Heart right ventricle (tissue), 16 donors: ENCODE data around the gene HOPX. TPM values are rescaled to one million over a fixed set of nuclear protein-coding genes. Genes with fewer than 3 reads are reported as not detected.

Source experiments
- ATAC-seq, 8 donors: fragments of 200-7000 bp; cut with Tn5 transposase; one replicate each; pipeline ENCODE4 v1.9.1; 2020; ENCODE audit warnings: mild to moderate bottlenecking in 8 of 8, moderate library complexity in 8 of 8, moderate number of reproducible peaks in 1 of 8
- DNase-seq, 2 donors: peaks; one replicate each; pipeline ENCODE4 v3.0.0-alpha.2; 2020
- H3K27ac ChIP-seq, 10 donors: fragments of 200-600 bp; sonication (generic) in 2 of 10; one replicate each; pipeline versions ENCODE4 v1.5.0 to v1.8.0; 2020 to 2022; ENCODE audit warnings: mild to moderate bottlenecking in 3 of 10
- H3K27me3 ChIP-seq, 7 donors: fragments of 200-600 bp; one replicate each; pipeline ENCODE4 v1.8.0; 2021 to 2022; ENCODE audit warnings: mild to moderate bottlenecking in 2 of 7
- H3K36me3 ChIP-seq, 9 donors: fragments of 200-600 bp; sonication (generic) in 1 of 9; one replicate each; pipeline versions ENCODE4 v1.5.0 to v1.8.0; 2020 to 2022; ENCODE audit warnings: mild to moderate bottlenecking in 2 of 9
- H3K4me1 ChIP-seq, 9 donors: fragments of 200-600 bp; sonication (generic) in 1 of 9; one replicate each; pipeline versions ENCODE4 v1.5.0 to v1.8.0; 2020 to 2022; ENCODE audit warnings: mild to moderate bottlenecking in 4 of 9
- H3K4me3 ChIP-seq, 10 donors: fragments of 200-600 bp; sonication (generic) in 2 of 10; one replicate each; pipeline versions ENCODE4 v1.5.0 to v1.8.0; 2020 to 2022; ENCODE audit warnings: mild to moderate bottlenecking in 7 of 10, moderate library complexity in 2 of 10
- H3K9me3 ChIP-seq, 11 donors: fragments of 200-600 bp in 10 of 11; sonication (generic) in 2 of 11; one replicate each; pipeline versions ENCODE4 v1.5.0 to v1.8.0; 2013 to 2022; ENCODE audit warnings: mild to moderate bottlenecking in 2 of 11, control low read depth in 1 of 11, moderate library complexity in 1 of 11
- WGBS, 2 donors: extraction: QIAGEN DNeasy Blood & Tissue Kit; methylation state at CpG; one replicate each; pipeline ENCODE4 v1.1.7; 2013; ENCODE audit warnings: inconsistent platforms in 1 of 2; 5-methylcytosine and 5-hydroxymethylcytosine counted together
- intact Hi-C, 10 donors: fragments of 100-400 bp; cut with DNase I; formaldehyde crosslinking; loops; one replicate each; pipeline versions ENCODE4 v1.11.1 to v1.14.2; 2022
- polyA plus RNA-seq, 2 donors: library from polyadenylated mRNA; stranded (reverse); fragments of 200-250 nt; gene quantifications; one replicate each; pipeline ENCODE4 v1.2.3, GENCODE V29; 2013
- total RNA-seq, 10 donors: library from RNA; stranded (reverse); fragmentation: NEBNext Ultra II Directional in 3 of 10; extraction: Animal tissue kit (Norgen Biotek cat#: 25700) in 3 of 10; gene quantifications; one replicate each; pipeline versions ENCODE4 v1.2.1 to v1.2.4, GENCODE V29; 2021 to 2023
- TF ChIP-seq, protein P1 (sequence below), 9 donors: fragments of 200-600 bp; sonication (generic) in 2 of 9; IDR thresholded peaks; one replicate each; pipeline versions ENCODE4 v1.5.0 to v1.8.0; 2021 to 2022; ENCODE audit warnings: antibody characterized with exemption in 9 of 9, mild to moderate bottlenecking in 5 of 9, moderate library complexity in 1 of 9
- donor health status: Arrhythmogenic right ventricular cardiomyopathy.
- donor health status: ischemic (EF 13 %, LVEDD 7.1; RV severe dilation, severe dysfunction).
- donor health status: healthy with polysubstance abuse.
- donor health status: DM: no; HTN: yes; CAD: no.
- donor health status: DM: no; HTN: no; CAD: no.
- donor health status: ischemic (EF 25% LVEDD 6.9; RV normal size, moderate dysfunction).
- donor health status: ischemic (EF 25% LVEDD 5.7; RV mildly dilated, moderate dysfunction).
- donor health status: healthy.
- donor health status: DM: yes; HTN: yes; CAD: no.
- donor health status: Ischemic cardiomyopathy.
- donor health status: ischemic (EF 35%, LVEDD 5.7; RV mildly dilated, moderate dysfunction).
- donor health status: nonischemic (EF 11% LVEDD 7.7; RV severe dilation, severe dysfunction).
- donor health status: DM: yes; HTN: yes; CAD: no.
- donor health status: PGD.
- donor health status: ischemic (EF 29% LVEDD 5.4; RV normal size, mild dysfunction).
- donor health status: nonischemic (EF 23%, LVEDD 6.1; RV moderate dilation, normal function).

HOPX gene
- total and polyA plus RNA-seq, 12 donors: 0.39 to 90.9 (median 10.4) TPM

DNA sequence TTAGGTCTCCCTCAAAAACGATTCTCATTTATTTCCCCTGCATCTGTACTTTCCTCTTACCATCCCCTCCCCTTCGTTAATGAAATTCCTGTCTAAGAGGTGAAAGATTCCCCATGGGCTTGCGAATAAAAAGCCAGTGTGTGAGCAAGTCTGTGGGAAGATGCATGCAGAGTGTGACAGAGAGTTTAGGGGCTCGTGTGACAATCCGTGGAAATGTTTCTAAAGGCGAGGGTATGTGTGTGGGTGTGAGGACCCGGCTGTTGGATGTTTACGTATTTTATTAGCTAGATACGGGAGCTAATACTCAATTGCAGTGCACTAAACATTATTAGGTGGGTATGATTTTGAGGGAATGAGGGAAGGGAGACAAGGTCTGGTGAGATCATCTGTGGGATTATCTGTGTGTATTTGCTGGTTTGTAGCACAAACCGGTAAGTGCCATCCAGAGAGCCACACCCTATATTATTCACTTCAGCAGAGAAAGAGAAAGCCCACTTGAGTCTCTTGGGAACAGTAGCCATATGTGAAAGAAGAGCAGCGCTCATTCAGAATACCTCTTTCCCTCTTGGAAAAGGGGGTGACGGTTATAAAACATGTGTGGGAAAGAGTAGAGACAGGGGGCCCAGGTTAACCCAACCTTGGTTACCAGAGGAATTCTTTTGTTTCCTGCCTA lies 893 bp upstream of the HOPX start:
- peak overlapping the region in 1 of 10 donors; percentile 31 for H3K4me3 ChIP-seq
- H3K27ac ChIP-seq: no peak overlapping the region

DNA sequence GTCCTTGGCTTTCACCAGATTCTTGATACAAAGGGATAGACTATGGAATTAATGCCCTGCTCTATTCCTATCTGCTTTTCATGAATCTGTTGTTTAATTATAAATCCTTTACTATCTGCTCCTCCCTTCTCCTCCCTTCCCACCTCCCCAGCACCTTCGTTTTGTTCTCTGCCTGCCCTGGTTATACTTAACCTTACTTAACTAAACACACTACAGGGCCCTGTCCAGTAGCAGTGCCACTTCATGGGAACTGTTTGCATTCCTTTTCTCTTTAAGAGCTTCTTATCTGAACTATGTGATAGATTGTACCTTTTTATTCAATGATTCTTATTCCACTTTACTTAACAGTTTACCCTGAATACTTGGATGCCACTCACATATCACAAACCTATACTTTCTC lies 830 bp downstream of the HOPX start:
- H3K4me3 ChIP-seq: peak overlapping the region in 1 of 10 donors; percentile 10
- no peaks in the 10 kb centered on the region for H3K9me3 ChIP-seq

More for the DNA sequence above, 893 bp upstream of the HOPX start:
- H3K4me1 ChIP-seq: peaks cover 0 to 23% (median 7%) of the 10 kb centered on the region in 9 donors
- H3K27me3 ChIP-seq: peaks cover 0 to 8% (median 0%) of the 10 kb centered on the region in 7 donors
- ATAC-seq (no peak), DNase-seq (no peak)
- intact Hi-C loops: no loop called here
- H3K9me3 ChIP-seq: no peaks in the 10 kb centered on the region
- TF ChIP-seq, protein P1, sequence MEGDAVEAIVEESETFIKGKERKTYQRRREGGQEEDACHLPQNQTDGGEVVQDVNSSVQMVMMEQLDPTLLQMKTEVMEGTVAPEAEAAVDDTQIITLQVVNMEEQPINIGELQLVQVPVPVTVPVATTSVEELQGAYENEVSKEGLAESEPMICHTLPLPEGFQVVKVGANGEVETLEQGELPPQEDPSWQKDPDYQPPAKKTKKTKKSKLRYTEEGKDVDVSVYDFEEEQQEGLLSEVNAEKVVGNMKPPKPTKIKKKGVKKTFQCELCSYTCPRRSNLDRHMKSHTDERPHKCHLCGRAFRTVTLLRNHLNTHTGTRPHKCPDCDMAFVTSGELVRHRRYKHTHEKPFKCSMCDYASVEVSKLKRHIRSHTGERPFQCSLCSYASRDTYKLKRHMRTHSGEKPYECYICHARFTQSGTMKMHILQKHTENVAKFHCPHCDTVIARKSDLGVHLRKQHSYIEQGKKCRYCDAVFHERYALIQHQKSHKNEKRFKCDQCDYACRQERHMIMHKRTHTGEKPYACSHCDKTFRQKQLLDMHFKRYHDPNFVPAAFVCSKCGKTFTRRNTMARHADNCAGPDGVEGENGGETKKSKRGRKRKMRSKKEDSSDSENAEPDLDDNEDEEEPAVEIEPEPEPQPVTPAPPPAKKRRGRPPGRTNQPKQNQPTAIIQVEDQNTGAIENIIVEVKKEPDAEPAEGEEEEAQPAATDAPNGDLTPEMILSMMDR (IDR thresholded peaks at IDR 0.05): no peak
- no peaks in the 10 kb centered on the region for H3K36me3 ChIP-seq
- WGBS, 2 donors: 47 to 51% methylated on average over 12 of the region's 12 CpGs

DNA sequence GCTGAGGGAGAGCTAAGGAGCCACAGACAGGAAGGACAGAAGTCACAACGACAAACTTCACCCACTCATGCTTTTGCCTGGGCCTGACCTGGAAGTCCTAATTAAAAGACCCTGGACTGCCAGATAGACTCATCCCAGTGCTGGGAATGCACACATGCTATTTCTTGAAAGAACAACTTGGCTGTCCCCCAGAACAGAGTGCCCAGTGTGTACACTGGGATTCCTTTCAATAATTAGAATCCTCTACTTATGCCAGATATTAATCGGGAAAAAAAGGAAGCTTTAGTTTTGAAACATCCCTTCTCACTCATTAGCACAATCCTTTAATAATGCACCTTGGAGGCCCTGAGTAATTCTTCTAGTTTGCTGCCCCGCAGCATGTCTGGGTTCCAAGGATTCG lies 3.4 kb downstream of the HOPX start:
- peaks cover 0 to 24% (median 7%) of the 10 kb centered on the region in 9 donors for H3K4me1 ChIP-seq
- TF ChIP-seq, protein P1 (IDR thresholded peaks at IDR 0.05): no peak
- no peaks in the 10 kb centered on the region for H3K9me3 ChIP-seq
- no peak overlapping the region for H3K4me3 ChIP-seq
- no peaks in the 10 kb centered on the region for H3K27me3 ChIP-seq
- H3K36me3 ChIP-seq: no peaks in the 10 kb centered on the region
- ATAC-seq (peak in 1 of 8 donors; percentile 43), DNase-seq (no peak)
- WGBS, 2 donors: 55 to 57% methylated on average over 4 of the region's 4 CpGs
- intact Hi-C loops: no loop called here
- H3K27ac ChIP-seq: no peak overlapping the region

More for the DNA sequence above, 830 bp downstream of the HOPX start:
- WGBS, 2 donors: 59 to 60% methylated on average over 1 of the region's 1 CpG
- ATAC-seq (peak in 5 of 8 donors; percentile 28 to 67 (median 55)), DNase-seq (no peak)
- Histone ChIP-seq H3K36me3 (no peaks in the 10 kb centered on the region), H3K27ac (no peak overlapping the region), H3K27me3 (peaks cover 0 to 6% (median 0%) of the 10 kb centered on the region in 7 donors), H3K4me1 (peaks cover 0 to 24% (median 7%) of the 10 kb centered on the region in 9 donors)
- intact Hi-C loops: no loop called here
- TF ChIP-seq, protein P1 (IDR thresholded peaks at IDR 0.05): no peak

DNA sequence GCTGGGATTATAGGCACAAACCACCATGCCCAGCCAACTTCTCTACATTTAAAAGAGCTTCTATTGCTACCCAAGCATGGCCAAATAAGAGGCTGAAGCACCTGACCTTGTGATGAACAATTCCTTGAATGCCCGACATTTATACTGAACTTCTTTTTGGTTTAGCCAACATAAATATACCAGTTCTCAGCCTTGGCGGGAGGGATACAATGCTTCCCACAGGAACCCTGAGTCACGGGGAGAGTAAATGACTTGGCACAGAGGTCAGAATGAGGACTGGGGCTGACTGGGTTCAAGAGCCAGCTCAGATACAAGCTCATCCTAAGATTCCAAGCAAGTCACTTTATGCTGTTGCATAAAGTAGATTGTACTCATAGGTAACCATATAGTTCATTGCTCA lies 6.1 kb downstream of the HOPX start:
- TF ChIP-seq, protein P1 (IDR thresholded peaks at IDR 0.05): no peak
- no peak overlapping the region for H3K4me3 ChIP-seq
- intact Hi-C loops: no loop called here
- DNase-seq (no peak), ATAC-seq (no peak)
- 83 to 92% methylated on average over 3 of the region's 3 CpGs for WGBS, 2 donors
- peaks cover 0 to 7% (median 0%) of the 10 kb centered on the region in 7 donors for H3K27me3 ChIP-seq
- no peaks in the 10 kb centered on the region for H3K9me3 ChIP-seq
- H3K4me1 ChIP-seq: peaks cover 0 to 11% (median 0%) of the 10 kb centered on the region in 9 donors
- H3K27ac ChIP-seq: no peak overlapping the region
- no peaks in the 10 kb centered on the region for H3K36me3 ChIP-seq
